Measurements from ENCODE around the gene RIN1. TPM values are rescaled to one million over a fixed set of nuclear protein-coding genes. Genes with fewer than 3 reads are reported as not detected.

Gene RIN1
- polyA plus RNA-seq, 1 of the 3 experiments (the other 2 are of a cell fraction), result 16.9 TPM

GRCh38 chr11:66324664-66325063 lies 11.6 kb downstream of the RIN1 start:
- DNase-seq, result peak; percentile 8
- Histone ChIP-seq H3K9me3 (no peaks in the 10 kb centered on the region), H3K27me3 (ENCODE audit: insufficient read depth) (no peaks in the 10 kb centered on the region), H3K27ac (ENCODE audit: low read depth in 2 of 2, low read length in 1 of 2) (no peak overlapping the region), H3K79me2 (ENCODE audit: insufficient read depth) (no peaks in the 10 kb centered on the region), H4K20me1 (ENCODE audit: insufficient read depth) (no peaks in the 10 kb centered on the region), H3K9me2 (no peaks in the 10 kb centered on the region), H3K36me3 (replicated peaks in 1 of 2; ENCODE audit: control insufficient read depth in 1 of 2, insufficient read depth in 2 of 2, low read length in 1 of 2) (no peaks in the 10 kb centered on the region), H2AFZ (ENCODE audit: low read depth) (no peak overlapping the region), H3K4me1 (ENCODE audit: control insufficient read depth in 1 of 2, insufficient read depth in 2 of 2, low read depth in 1 of 2, low read length in 1 of 2) (peaks cover 28 to 36% of the 10 kb centered on the region in 2 experiments; a peak in 3 of 4 replicates), H3K9ac (no peak overlapping the region), H3K4me2 (no peak overlapping the region), H3K4me3 (ENCODE audit: low read depth in 2 of 2, low read length in 1 of 2) (no peak overlapping the region), H3F3A (replicated peaks; ENCODE audit: insufficient read depth) (peaks cover 9% of the 10 kb centered on the region)
- ChIA-PET POLR2A (no interaction called here), CTCF (interaction anchor here (1.5 to 2.3 kb wide), 2 partner anchors 11 to 13 kb away, joined by 7 to 17 read pairs; no protein-coding TSS in a partner anchor)
- TF ChIP-seq SIN3A (IDR thresholded peaks at IDR 0.05; ENCODE audit: borderline replicate concordance, low read depth, low read length), result no peak
- TF ChIP-seq GABPA (IDR thresholded peaks at IDR 0.05; ENCODE audit: low read depth), result no peak
- TF ChIP-seq TEAD4 (IDR thresholded peaks at IDR 0.05; ENCODE audit: borderline replicate concordance, insufficient read depth), result no peak
- TF ChIP-seq EP300 (IDR thresholded peaks at IDR 0.05; ENCODE audit: borderline replicate concordance in 1 of 2, low read depth in 1 of 2, low read length in 1 of 2), result no peak
- TF ChIP-seq TAF1 (IDR thresholded peaks at IDR 0.05; ENCODE audit: borderline replicate concordance, low read depth, low read length), result no peak
- no peak for TF ChIP-seq FOXM1 (IDR thresholded peaks at IDR 0.05; ENCODE audit: low read depth)
- no peak for TF ChIP-seq PBX3 (IDR thresholded peaks at IDR 0.05)
- TF ChIP-seq IRF3 (IDR thresholded peaks at IDR 0.05; ENCODE audit: low read depth, low read length), result no peak
- TF ChIP-seq RFX5 (IDR thresholded peaks at IDR 0.05; ENCODE audit: low read length), result no peak
- TF ChIP-seq FOSL2 (IDR thresholded peaks at IDR 0.05; ENCODE audit: borderline replicate concordance, low read depth), result no peak
- no peak for TF ChIP-seq REST (IDR thresholded peaks at IDR 0.05; ENCODE audit: low read depth, low read length)
- no peak for TF ChIP-seq NFIC (IDR thresholded peaks at IDR 0.05; ENCODE audit: borderline replicate concordance)
- TF ChIP-seq MXI1 (IDR thresholded peaks at IDR 0.05; ENCODE audit: low read depth, low read length), result no peak
- no peak for TF ChIP-seq TCF12 (IDR thresholded peaks at IDR 0.05)
- no peak for TF ChIP-seq RAD21 (IDR thresholded peaks at IDR 0.05; ENCODE audit: low read length)
- TF ChIP-seq USF1 (IDR thresholded peaks at IDR 0.05; ENCODE audit: borderline replicate concordance, low read depth), result no peak
- WGBS (ENCODE audit: low lambda C conversion rate), result 69% methylated on average over 8 of the region's 10 CpGs

Data from SK-N-SH (cell line).